ENCODE measurements around the gene GP1BB. TPM values are rescaled to one million over a fixed set of nuclear protein-coding genes. Genes with fewer than 3 reads are reported as not detected.

The GP1BB gene
- total and polyA plus RNA-seq, 2 experiments from 2014 or later = 80.9 to 89.4 TPM

DNA sequence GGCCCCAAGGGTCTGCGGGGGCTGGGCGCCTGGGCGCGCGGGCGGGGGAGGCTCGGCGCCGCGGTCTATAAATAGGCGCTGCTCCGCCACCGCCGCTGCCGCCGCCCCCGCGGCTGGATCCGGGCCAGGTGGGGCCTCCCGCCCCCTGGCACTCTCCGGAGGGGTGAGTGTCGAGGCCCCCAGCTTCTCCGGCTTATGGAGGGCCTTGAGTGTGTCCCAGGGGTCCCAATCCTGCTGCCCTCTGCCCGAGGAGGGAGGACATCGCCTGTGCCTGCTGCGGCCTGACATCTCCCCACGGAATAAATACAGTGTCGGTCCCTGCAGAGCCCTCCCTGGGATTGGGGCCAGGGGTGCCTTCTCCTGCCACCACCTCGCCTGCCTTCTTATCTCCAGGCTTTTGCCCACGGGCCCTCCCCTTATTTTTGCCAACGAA is 4.3 kb upstream of the GP1BB start:
- peaks cover 43% of the 10 kb centered on the region for H3K27me3 ChIP-seq
- peaks cover 33% of the 10 kb centered on the region for H3K4me1 ChIP-seq (ENCODE audit: low read depth)
- peak overlapping the region; percentile 58 for H3K4me3 ChIP-seq

GRCh38 chr22:19719488-19720021 is 3.8 kb upstream of the GP1BB start:
- Histone ChIP-seq H3K27ac (no peak overlapping the region), H3K27me3 (peaks cover 48% of the 10 kb centered on the region), H3K36me3 (no peaks in the 10 kb centered on the region), H3K4me1 (ENCODE audit: low read depth) (peaks cover 33% of the 10 kb centered on the region), H3K4me3 (peak overlapping the region; percentile 58), H3K9me3 (ENCODE audit: low read depth) (no peaks in the 10 kb centered on the region)
- TF ChIP-seq CTCF (IDR thresholded peaks at IDR 0.05; ENCODE audit: low read depth, low read length) = no peak
- DNase-seq (ENCODE audit: low read depth in 1 of 2, low spot score in 1 of 2) = no peak

More for the DNA sequence above, 4.3 kb upstream of the GP1BB start:
- peak; percentile 25 to 72 for DNase-seq (ENCODE audit: low read depth in 1 of 2, low spot score in 1 of 2)
- H3K9me3 ChIP-seq (ENCODE audit: low read depth) = no peaks in the 10 kb centered on the region
- H3K27ac ChIP-seq = peak overlapping the region; percentile 70
- TF ChIP-seq CTCF (IDR thresholded peaks at IDR 0.05; ENCODE audit: low read depth, low read length) = no peak
- no peaks in the 10 kb centered on the region for H3K36me3 ChIP-seq

DNA sequence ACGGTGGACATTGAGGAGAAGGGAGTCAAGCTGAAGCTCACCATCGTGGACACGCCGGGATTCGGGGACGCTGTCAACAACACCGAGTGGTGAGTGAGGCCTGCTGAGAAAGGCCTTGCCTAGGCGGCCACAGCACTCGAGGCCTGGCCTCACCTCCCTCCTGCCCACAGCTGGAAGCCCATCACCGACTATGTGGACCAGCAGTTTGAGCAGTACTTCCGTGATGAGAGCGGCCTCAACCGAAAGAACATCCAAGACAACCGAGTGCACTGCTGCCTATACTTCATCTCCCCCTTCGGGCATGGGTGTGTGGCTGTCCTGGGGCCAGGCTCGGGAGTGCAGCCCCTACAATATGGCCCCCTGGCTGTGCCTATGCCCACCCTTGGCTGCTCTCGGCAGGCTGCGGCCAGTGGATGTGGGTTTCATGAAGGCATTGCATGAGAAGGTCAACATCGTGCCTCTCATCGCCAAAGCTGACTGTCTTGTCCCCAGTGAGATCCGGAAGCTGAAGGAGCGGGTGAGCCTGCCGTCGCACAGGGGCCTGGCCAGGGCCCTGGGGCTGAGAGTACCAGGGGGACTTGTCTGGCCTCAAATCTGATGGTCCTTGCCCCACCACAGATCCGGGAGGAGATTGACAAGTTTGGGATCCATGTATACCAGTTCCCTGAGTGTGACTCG is 3.0 kb upstream of the GP1BB start:
- no peak for DNase-seq (ENCODE audit: low read depth in 1 of 2, low spot score in 1 of 2)
- no peaks in the 10 kb centered on the region for H3K36me3 ChIP-seq
- no peak overlapping the region for H3K27ac ChIP-seq
- H3K4me3 ChIP-seq = no peak overlapping the region
- no peaks in the 10 kb centered on the region for H3K9me3 ChIP-seq (ENCODE audit: low read depth)
- peaks cover 33% of the 10 kb centered on the region for H3K4me1 ChIP-seq (ENCODE audit: low read depth)
- peaks cover 49% of the 10 kb centered on the region for H3K27me3 ChIP-seq
- no peak for TF ChIP-seq CTCF (IDR thresholded peaks at IDR 0.05; ENCODE audit: low read depth, low read length)

- H3K27ac ChIP-seq = no peak overlapping the region
- TF ChIP-seq CTCF (IDR thresholded peaks at IDR 0.05; ENCODE audit: low read depth, low read length) = no peak
- no peaks in the 10 kb centered on the region for H3K9me3 ChIP-seq (ENCODE audit: low read depth)
- peaks cover 33% of the 10 kb centered on the region for H3K4me1 ChIP-seq (ENCODE audit: low read depth)
- no peak overlapping the region for H3K4me3 ChIP-seq
- DNase-seq (ENCODE audit: low read depth in 1 of 2, low spot score in 1 of 2) = no peak
- peaks cover 52% of the 10 kb centered on the region for H3K27me3 ChIP-seq
- no peaks in the 10 kb centered on the region for H3K36me3 ChIP-seq
These were observed 2.4 kb upstream of the GP1BB start for GRCh38 chr22:19720999-19721329.

DNA sequence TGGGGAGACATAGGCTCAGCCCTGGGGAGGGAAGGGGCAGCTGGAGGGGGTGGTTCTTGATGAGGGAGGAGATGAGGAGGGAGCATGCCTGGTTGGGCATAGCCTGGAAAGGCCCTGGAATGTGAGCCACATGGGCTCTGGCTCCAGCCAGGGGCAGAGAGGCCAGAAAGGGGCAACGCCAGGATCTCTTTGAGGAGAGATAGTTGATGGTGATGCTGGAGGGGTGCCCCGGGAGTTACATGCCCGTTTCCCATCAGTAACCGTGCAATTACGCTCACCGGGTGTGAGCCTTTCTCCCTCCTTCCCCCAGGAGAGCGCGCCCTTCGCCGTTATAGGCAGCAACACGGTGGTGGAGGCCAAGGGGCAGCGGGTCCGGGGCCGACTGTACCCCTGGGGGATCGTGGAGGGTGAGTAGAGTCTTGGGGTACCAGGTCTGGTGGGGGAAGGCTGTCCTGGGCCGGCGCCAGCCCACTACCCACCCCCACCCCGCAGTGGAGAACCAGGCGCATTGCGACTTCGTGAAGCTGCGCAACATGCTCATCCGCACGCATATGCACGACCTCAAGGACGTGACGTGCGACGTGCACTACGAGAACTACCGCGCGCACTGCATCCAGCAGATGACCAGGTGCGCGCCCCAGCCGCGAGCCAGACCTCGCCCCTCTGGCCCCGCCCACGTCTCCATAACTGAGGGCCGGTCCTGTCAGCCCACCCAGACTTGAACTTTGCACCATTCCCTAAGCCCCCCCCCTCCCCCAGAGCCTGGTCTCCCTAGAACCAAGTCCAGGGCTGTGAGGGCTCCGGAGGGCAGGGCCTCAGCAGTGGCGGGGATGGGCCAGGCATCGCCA is 1.8 kb upstream of the GP1BB start:
- no peak overlapping the region for H3K4me3 ChIP-seq
- TF ChIP-seq CTCF (IDR thresholded peaks at IDR 0.05; ENCODE audit: low read depth, low read length) = no peak
- H3K36me3 ChIP-seq = no peaks in the 10 kb centered on the region
- peaks cover 33% of the 10 kb centered on the region for H3K4me1 ChIP-seq (ENCODE audit: low read depth)
- DNase-seq (ENCODE audit: low read depth in 1 of 2, low spot score in 1 of 2) = no peak
- H3K9me3 ChIP-seq (ENCODE audit: low read depth) = no peaks in the 10 kb centered on the region
- peaks cover 58% of the 10 kb centered on the region for H3K27me3 ChIP-seq
- H3K27ac ChIP-seq = no peak overlapping the region
